NB4 (cell line): ENCODE data around the gene SNTG2.

Source experiments
- DNase-seq: peaks from one replicate; pipeline ENCODE4 v3.0.0; 2010; ENCODE audit warnings: low read depth
- H3K4me3 ChIP-seq: one replicate; pipeline ENCODE4 v1.5.1; 2011; ENCODE audit warnings: mild to moderate bottlenecking, low read depth, low read length, moderate library complexity
- CTCF ChIP-seq: IDR thresholded peaks from one replicate; pipeline ENCODE4 v1.5.1; 2012; ENCODE audit warnings: low read depth, low read length
- MYC ChIP-seq: IDR thresholded peaks from 2 replicates; pipeline ENCODE4 v1.6.1; 2011; ENCODE audit warnings: low read depth, low read length
- POLR2A ChIP-seq: IDR thresholded peaks from 2 replicates; pipeline ENCODE4 v1.6.1; 2011; ENCODE audit warnings: mild to moderate bottlenecking; ENCODE audit not compliant: insufficient read length; ENCODE audit errors: extremely low read depth
- TF ChIP-seq, protein P1 (sequence below): IDR thresholded peaks from 2 replicates; pipeline ENCODE4 v1.6.1; 2011; ENCODE audit warnings: low read depth, low read length

The SNTG2 gene

DNA sequence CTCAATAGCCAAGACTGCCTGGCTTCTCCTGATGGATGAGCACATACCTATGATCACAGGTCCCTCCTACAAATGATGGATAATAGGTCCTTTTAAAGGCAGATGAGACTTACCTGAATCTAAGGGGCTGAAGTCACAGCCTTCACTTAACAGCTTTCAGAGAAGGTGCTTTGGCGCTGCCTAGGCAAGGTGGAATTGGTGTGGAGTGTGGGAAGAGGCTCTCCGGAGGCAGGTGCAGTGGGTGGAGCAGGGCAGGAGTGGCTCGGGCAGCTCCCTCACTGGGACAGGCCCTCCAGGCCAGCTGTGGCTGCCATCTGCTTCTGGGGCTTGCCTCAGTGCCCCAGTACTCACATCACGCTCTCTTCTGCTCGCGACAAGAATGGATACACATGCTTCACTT is 363.6 kb downstream of the SNTG2 start:
- H3K4me3 ChIP-seq, result no peak overlapping the region
- DNase-seq, result no peak
- no peak for TF ChIP-seq POLR2A
- no peak for TF ChIP-seq CTCF
- no peak for TF ChIP-seq MYC
- TF ChIP-seq, protein P1, sequence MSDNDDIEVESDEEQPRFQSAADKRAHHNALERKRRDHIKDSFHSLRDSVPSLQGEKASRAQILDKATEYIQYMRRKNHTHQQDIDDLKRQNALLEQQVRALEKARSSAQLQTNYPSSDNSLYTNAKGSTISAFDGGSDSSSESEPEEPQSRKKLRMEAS, result no peak

DNA sequence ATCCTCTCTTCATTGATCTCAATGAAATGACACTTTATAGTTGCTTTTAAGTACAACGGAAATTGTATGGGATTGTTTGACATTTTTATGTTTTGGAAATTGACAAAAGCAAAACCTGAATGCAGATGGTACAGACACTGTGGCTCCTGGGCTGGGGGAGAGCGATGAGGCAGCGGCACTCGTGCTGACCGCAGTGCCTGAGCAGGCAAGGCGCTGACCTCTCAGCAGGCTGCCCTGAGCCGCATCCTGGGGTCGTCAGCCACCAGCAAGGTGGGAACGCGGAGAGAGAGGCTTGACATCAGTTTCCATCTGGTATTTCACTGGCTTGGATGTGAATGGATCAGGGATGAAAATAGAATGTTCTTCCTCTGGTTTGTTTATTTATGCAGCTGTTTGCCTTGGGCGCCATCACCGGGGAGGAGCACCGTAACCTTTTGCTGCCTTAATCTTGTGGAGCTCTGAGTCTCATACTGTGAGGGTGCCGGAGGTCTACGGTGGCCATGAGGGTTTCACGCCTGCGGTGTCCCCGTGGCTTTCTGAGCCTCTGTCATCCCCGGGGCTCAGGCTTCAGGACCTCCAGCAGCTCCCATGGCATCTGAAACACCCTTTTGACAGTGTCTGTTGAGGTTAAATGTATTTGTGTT is 367.8 kb downstream of the SNTG2 start:
- TF ChIP-seq, protein P1, result no peak
- no peak for TF ChIP-seq MYC
- DNase-seq, result no peak
- no peak overlapping the region for H3K4me3 ChIP-seq

DNA sequence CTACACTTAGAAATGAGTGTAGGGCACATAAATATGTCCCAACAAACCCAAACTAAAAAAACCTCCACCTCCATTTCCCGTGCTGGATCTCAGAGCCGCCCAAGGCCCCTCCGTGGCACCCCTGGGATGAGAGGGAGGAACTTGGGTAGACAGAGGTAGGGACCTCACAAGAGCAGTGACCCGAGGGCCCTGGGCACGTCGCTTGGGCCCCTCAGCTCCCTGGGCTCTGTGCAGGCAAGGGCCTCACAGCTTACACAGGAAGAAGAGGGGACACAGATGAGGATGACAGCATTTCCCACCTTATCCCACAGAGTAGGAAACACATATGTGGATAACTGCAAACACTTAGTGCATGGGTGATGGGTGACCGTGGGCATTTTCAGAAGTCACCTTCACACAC is 368.7 kb downstream of the SNTG2 start:
- no peak overlapping the region for H3K4me3 ChIP-seq
- no peak for DNase-seq
- TF ChIP-seq, protein P1, result no peak
- TF ChIP-seq MYC, result no peak
- no peak for TF ChIP-seq POLR2A
- no peak for TF ChIP-seq CTCF

DNA sequence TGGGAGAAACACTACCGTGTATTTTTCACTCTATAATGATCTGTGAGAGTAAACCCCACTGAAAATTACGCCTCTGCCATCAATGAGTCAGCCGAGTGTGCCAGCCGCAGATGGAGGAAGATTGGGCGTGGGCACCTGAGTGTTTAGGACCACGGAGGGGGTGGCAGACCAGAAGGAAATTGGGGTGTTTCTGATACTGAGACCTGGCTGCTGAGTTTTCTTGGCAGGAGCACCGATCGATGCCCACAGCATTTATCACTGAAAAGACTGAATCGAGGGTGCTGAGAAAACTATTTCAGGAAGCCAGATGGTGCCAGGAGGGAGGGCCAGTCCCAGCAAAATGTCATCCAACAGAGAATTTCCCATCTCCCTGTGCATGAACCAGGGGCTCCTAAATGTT is 370.7 kb downstream of the SNTG2 start:
- TF ChIP-seq MYC (no peak), POLR2A (no peak), CTCF (no peak)
- TF ChIP-seq, protein P1, result no peak
- H3K4me3 ChIP-seq, result no peak overlapping the region
- DNase-seq, result no peak

GRCh38 chr2:1324884-1325283 is 374.2 kb downstream of the SNTG2 start:
- DNase-seq, result no peak
- no peak overlapping the region for H3K4me3 ChIP-seq
- TF ChIP-seq CTCF (no peak), POLR2A (no peak), MYC (no peak)
- TF ChIP-seq, protein P1, result no peak

- no peak for DNase-seq
- TF ChIP-seq CTCF (no peak), POLR2A (no peak)
- TF ChIP-seq, protein P1, result no peak
- H3K4me3 ChIP-seq, result no peak overlapping the region
Measured at GRCh38 chr2:1328684-1329083, 378.0 kb downstream of the SNTG2 start.
